Lower leg skin (tissue), 4 donors: ENCODE measurements around the gene SHROOM3. TPM values are rescaled to one million over a fixed set of nuclear protein-coding genes. Genes with fewer than 3 reads are reported as not detected.

Experiments used
- DNase-seq, 2 donors: peaks; one replicate each; pipeline ENCODE4 v3.0.0-alpha.2; 2019; ENCODE audit warnings: low spot score in 2 of 2
- H3K4me3 ChIP-seq: fragments of 200-600 bp; sonication (generic); 2 replicates; pipeline ENCODE4 v1.5.1; 2017; ENCODE audit warnings: mild to moderate bottlenecking, low read depth; ENCODE audit not compliant: poor library complexity, severe bottlenecking
- CTCF ChIP-seq, 3 donors: fragments of 450-650 bp; IDR thresholded peaks; one replicate each; pipeline ENCODE4 v1.5.1; 2016; ENCODE audit warnings: antibody characterized with exemption in 3 of 3, mild to moderate bottlenecking in 3 of 3, moderate library complexity in 2 of 3
- POLR2A ChIP-seq, 2 donors: fragments of 450-650 bp; IDR thresholded peaks; one replicate each; pipeline ENCODE4 v1.6.1; 2016 to 2017; ENCODE audit warnings: antibody characterized with exemption in 2 of 2, mild to moderate bottlenecking in 1 of 2, moderate library complexity in 1 of 2
- WGBS, 2 donors: methylation state at CpG; one replicate each; pipeline ENCODE4 v1.1.5; 2018; 5-methylcytosine and 5-hydroxymethylcytosine counted together
- intact Hi-C: fragments of 100-400 bp; cut with DNase I; formaldehyde crosslinking; loops from one replicate; pipeline ENCODE4 v1.15.0; 2023; ENCODE audit warnings: low total_unique reads
- total RNA-seq, 4 donors: library from RNA; depleted of rRNA; stranded (reverse); fragments of >200 nt; gene quantifications; one replicate each; pipeline ENCODE4 v1.1.0, GENCODE V29; 2016

Gene SHROOM3
- total RNA-seq, 4 donors from 2014 or later: 37.7 to 88.8 (median 44.0) TPM

- WGBS, 2 donors: 82 to 89% methylated on average over 1 of the region's 1 CpG
- TF ChIP-seq CTCF (IDR thresholded peaks at IDR 0.05) (no peak), POLR2A (IDR thresholded peaks at IDR 0.05) (no peak)
These were observed 259.0 kb downstream of the SHROOM3 start for GRCh38 chr4:76694056-76694455.

GRCh38 chr4:76696109-76696508, 261.1 kb downstream of the SHROOM3 start:
- TF ChIP-seq POLR2A (IDR thresholded peaks at IDR 0.05) (no peak), CTCF (IDR thresholded peaks at IDR 0.05) (no peak)
- no peak for DNase-seq
- intact Hi-C loops: no loop called here
- H3K4me3 ChIP-seq: no peak overlapping the region
- 73 to 82% methylated on average over 7 of the region's 7 CpGs for WGBS, 2 donors

More at GRCh38 chr4:76694056-76694455, 259.0 kb downstream of the SHROOM3 start:
- DNase-seq: no peak
- intact Hi-C loops: no loop called here
- H3K4me3 ChIP-seq: no peak overlapping the region

DNA sequence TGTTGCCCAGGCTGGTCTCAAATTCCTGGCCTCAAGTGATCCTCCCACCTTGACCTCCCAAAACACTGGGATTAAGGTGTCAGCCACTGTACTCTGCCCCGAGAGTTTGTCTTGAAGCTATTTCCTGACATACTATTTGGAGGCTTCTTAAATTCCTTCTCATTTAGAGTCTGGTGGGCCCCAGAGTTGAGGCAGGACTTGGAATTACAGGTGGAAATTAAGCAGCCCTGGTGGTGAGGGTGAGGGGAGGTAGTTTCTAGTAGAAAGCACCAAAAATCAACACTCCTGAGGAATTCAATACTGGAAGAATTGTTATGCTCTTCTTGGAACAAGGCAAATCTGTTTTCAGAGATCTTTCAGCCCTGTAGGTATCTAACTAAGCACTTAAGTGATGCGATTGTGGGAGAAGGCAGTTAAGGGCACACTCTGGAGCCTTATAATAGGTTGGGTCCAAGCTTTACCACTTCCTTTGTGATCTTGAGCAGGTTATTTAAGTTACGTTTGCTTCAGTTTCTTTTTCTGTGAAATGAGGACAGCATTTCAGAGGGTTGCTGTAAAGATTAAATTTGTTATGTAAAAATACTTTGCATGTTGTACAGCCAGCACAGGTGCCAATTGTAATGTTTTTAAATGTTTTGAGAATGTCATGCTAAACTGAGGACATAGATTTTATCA, 262.2 kb downstream of the SHROOM3 start:
- DNase-seq: no peak
- 85 to 87% methylated on average over 3 of the region's 3 CpGs for WGBS, 2 donors
- TF ChIP-seq POLR2A (IDR thresholded peaks at IDR 0.05) (no peak), CTCF (IDR thresholded peaks at IDR 0.05) (no peak)
- intact Hi-C loops: no loop called here
- no peak overlapping the region for H3K4me3 ChIP-seq

- 85 to 90% methylated on average over 1 of the region's 1 CpG for WGBS, 2 donors
- TF ChIP-seq POLR2A (IDR thresholded peaks at IDR 0.05) (no peak), CTCF (IDR thresholded peaks at IDR 0.05) (no peak)
- H3K4me3 ChIP-seq: no peak overlapping the region
- intact Hi-C loops: no loop called here
- DNase-seq: no peak
These were observed 263.1 kb downstream of the SHROOM3 start for GRCh38 chr4:76698141-76698540.

DNA sequence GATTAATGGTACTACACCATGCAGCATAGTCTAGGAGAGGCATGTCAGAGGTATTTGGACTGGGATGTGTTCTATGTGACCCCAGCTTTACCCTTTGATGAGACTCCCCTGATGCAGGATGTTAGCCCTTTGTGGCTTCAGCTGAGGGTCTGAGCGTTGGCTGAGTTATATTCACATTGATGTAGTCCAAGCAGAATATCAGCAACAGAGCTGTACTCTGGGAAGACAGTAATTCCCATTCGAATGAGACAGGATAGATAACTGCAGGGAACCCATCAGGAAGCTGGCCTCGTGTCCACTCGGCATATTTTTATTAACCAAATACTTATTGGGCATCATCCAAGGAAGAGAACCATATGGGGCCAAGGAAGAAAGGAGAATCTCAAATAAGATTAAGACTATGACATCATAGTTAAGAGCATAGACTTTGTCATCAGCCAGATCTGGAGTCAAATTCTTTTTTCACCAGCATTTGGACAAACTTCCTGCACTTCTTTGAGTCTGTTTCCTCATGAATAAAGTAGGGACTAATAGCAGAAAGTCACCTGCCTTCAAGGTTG, 264.8 kb downstream of the SHROOM3 start:
- no peak for DNase-seq
- intact Hi-C loops: no loop called here
- H3K4me3 ChIP-seq: no peak overlapping the region
- TF ChIP-seq POLR2A (IDR thresholded peaks at IDR 0.05) (no peak), CTCF (IDR thresholded peaks at IDR 0.05) (no peak)
- WGBS, 2 donors: 83 to 85% methylated on average over 4 of the region's 4 CpGs
